GM18507 (cell line): ENCODE results near the gene BBIP1.

Source experiments
- DNase-seq: peaks from one replicate; pipeline ENCODE4 v3.0.0; 2011; ENCODE audit warnings: low read depth; ENCODE audit not compliant: insufficient read length; ENCODE audit errors: extremely low spot score
- FAIRE-seq: peaks from 2 replicates; lab custom pipeline; 2011; peaks lifted over from hg19 to GRCh38; lab: Jason Lieb, UNC

BBIP1 gene, protein sequence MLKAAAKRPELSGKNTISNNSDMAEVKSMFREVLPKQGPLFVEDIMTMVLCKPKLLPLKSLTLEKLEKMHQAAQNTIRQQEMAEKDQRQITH

DNA sequence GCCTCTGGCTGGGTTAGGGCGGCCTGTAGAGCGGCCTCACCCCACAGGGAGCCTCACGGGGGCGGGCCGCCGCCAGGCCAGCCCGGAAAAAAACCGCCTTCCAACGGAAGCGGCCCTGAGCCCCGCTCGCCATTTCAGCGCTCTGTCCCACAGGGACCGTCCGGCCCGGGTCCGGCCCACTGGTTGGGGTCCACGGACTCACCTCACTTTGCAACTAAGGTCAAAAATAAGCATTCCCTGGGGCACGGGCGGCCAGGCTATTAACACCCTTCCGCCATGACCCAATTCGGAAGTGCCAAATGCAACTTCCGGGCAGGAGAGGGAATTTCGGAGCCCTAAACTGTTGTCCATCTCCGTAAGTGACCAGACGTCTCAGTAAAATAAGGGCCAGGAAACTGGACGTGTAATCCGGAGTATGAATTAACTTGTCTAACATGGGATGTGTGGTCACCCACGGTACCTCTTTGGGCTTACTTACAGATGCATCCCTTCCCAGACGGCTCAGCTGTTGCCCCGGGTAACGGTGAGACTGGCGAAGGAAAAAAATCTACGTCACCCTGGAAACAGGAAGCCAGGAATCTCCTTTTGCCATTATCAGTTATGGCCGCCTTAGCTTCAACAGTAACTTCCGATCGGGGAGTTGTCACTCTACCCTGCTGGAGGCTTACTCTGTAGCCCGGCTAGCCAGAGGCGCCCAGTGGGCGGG, at the start of gene BBIP1:
Gene BBIP1 (minus strand): TSS at position 538 of the 706 bp plus-strand sequence. CDS start 1,023 bp downstream, outside the sequence.
- DNase-seq, result peak; percentile 72
- peak; percentile 99 for FAIRE-seq

DNA sequence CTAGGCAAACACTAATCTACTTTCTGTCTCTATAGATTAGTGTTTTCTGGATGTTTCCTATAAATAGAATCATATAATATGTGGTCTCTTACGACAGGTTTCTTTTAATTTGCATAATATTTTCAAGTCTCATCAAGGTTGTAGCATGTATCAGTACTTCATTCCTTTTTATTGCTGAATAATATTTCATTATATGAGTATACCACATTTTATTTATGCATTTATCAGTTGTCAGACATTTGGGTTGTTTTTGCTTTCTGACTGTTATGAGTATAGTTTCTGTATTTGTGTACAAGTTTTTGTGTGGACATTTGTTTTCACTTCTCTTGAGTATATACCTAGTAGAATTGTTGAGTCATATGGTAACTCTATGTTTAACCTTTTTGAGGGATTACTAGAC, 48.7 kb upstream of the BBIP1 start:
- peak; percentile 60 for FAIRE-seq
- DNase-seq, result no peak

DNA sequence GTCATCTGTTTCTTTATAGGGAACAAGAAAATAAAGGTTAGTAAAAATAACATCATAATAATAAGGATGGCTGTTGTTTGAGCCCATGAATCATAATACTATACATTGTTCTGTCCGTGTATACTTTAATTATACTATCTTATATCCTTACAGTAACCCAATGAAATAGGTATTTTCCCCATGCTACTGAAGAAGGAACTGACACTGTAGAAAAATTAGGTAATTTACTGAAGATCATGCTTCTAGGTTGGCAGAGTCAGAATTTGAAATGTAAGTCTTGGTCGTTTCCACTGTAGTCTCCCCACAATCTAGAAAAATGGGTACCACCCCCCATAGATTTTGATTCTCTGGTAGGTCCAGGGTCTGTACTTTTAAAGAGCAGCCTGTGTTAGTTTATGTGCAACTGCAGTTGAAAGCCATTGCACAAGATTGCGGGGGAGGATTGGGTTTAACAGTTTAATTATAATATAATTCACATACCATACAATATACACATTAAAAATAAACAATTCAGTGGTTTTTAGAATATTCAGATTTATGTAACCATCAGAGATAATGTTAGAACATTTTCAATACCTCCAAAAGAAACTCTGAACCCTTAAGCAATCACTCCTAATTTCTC, 48.1 kb upstream of the BBIP1 start:
- FAIRE-seq (peak; percentile 33), DNase-seq (no peak)

DNA sequence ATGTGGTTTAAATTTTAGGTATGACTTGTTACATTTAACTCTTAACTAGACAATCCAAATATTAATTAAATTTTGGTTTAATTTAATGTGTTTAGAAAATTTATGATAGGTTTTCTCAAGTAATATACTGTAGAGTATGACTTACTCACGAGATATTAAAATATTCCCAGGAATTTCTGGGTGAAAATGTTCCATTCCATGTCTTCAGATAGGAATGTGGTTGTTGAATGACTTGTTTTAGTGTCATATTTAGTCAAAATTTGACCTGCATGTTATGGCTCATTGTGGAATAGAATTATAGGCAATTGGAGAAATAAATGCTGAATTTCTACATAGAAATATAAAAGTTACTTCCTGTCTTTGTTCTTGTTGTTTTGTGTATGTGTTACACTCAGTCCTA, 47.2 kb upstream of the BBIP1 start:
- FAIRE-seq, result no peak
- no peak for DNase-seq

DNA sequence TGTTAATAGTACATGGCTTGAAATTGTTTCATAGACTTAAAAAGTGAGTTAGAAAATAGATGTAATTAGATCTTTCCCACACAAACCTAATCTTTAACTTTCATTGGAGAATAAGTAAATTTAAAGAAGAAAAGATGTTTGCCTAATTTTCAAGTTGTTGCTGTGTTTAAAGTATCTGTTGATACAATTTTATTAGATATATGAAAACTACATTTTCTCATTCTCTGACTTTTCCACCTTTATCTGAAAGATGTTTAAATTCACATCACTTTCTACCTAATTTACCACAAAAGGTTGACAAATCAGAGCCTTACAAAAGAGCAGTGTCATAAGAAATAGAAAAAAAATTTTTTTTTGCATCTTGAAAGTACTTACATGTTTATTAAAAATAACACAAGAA, 46.2 kb upstream of the BBIP1 start:
- FAIRE-seq, result no peak
- no peak for DNase-seq

DNA sequence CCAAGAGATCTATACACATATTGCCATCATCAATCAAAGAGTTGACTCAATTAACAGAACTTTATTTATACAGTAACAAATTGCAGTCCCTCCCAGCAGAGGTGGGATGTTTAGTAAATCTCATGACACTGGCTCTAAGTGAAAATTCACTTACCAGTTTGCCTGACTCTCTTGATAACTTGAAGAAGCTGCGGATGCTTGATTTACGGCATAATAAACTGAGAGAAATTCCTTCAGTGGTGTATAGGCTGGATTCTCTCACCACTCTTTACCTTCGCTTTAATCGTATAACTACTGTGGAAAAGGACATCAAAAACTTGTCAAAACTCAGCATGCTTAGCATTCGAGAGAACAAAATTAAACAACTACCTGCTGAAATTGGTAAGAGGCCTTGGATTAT, 45.7 kb upstream of the BBIP1 start:
- FAIRE-seq (no peak), DNase-seq (no peak)

DNA sequence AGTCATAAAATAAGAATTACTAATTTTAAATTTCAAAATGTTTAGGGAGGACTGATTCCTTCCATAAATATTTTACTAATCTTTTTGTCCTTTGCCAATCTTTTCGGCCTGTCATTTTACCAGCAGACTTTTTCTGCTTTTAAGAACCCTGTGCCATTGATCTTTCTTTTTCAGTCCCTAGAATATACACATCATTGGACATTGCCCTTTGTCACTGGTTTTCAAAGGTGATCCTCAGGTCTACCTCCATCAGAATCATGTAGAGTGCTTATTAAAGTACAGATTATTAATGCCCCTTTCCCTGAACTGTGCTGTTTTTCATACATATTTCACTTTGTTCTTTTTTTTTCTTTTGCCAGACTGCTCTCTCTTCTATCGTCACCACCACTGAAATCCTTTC, 44.2 kb upstream of the BBIP1 start:
- FAIRE-seq (no peak), DNase-seq (no peak)

DNA sequence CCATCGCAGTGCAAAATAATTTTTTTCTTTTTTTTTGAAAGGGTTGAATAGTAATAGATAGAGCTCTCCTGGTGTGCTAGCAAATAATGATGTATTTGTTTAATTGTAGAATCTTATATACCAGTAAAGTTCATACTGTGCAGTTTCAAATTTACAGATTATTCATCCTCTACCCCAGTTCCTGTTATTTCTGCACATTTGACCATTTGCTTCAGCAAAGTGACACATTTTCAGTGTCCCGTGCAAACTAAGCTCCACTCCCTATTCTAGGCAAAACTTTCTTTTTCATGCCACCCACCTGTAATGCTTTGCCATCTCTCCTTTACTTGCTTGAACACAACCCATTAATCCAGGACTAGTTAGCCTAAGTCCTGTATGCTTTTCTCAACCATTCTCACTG, 43.5 kb upstream of the BBIP1 start:
- DNase-seq (no peak), FAIRE-seq (peak; percentile 71)

DNA sequence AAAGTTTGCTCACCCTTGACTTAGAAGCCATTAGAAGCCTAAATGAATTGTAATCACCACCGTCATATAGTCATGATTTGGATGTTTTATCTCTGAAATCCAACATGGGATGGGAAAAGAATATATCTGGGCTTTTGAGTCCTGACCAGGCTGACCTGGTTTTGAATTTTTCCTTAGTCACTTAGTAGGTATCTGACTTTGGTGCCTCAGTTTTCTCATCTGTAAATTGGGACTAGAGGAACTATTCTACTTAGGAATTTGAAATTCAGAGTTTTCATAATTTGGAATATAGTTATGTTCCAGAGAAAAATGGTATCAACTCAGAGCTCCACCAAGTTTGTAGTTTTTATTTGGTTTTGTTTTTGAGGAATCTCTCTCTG, 41.3 kb upstream of the BBIP1 start:
- no peak for FAIRE-seq
- DNase-seq, result no peak

DNA sequence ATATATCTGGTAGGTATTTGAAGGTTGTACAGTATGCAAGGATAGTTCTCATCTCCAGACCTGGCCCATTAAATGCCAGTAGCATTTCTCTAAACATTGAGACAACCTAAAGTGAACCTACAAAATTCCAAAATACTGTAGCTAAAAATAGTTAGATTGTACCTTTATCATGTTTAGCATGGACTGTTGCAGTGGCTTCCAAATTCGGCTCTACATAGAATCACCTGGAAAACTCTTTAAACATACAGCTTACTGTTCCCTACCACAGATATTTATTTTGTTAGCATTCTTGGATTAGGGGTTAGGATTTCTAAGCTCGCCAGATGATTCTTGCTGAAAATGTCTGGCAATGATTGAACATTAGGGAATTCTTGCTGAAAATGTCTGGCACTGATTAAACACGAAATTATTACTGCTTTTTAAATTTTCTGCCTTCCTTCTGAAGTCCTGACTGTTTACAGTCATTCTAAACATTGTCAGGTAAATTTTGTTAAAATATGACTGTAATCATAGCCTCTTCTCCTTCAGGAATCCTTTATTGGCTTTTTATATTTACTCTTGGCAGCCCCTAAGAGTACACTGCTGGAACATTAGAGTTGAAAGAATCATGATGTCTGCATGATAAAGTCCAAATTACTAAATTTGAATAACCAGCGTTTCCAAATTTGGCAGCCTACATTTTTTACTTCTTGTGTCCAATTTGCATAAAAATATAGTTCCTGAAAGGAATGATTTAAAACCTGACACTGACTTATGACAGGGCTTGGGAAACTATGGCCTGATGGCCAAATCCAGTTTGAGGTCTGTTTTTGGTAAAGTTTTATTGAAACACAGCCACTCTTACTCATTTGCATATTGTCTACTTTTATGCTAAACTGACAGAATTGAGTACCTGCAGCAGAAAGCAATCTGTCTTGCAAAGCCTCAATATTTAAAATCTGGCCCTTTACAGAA, 40.7 kb upstream of the BBIP1 start:
- DNase-seq (no peak), FAIRE-seq (no peak)

DNA sequence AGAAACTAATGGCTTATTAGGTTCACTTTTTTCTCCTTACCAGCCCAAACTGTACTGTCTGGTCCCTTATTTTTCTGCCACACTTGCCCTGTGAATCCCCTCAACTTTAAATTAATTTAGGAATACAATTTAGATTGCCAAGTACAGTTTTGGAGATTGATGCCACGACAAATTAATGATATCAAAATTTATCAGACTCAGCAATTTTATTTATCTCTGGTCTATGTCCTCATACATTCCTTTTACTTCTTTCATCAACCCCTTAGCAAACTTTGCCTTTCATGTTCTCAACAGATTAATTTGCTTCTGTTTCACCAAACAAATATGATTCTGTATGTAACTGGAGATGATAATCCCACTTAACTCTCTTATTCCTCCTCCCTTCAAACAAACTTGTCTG, 38.6 kb upstream of the BBIP1 start:
- FAIRE-seq (no peak), DNase-seq (no peak)

DNA sequence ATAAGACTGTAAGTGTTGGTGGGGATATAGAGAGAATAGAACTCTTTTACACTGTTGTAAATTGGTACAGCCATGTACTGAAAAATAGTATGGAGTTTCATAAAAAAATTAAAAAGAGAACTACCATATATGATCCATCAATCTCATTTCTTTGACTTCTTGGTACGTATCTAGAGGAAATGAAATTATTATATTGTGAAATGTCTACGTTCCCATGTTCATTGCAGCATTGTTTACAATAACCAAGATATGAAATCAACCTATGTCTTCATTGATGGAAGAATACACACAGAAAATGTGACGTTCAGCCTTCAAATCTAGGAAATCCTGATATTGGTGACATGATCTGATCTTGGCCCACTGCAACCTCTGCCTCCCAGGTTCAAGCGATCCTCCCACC, 32.4 kb upstream of the BBIP1 start:
- no peak for FAIRE-seq
- no peak for DNase-seq

DNA sequence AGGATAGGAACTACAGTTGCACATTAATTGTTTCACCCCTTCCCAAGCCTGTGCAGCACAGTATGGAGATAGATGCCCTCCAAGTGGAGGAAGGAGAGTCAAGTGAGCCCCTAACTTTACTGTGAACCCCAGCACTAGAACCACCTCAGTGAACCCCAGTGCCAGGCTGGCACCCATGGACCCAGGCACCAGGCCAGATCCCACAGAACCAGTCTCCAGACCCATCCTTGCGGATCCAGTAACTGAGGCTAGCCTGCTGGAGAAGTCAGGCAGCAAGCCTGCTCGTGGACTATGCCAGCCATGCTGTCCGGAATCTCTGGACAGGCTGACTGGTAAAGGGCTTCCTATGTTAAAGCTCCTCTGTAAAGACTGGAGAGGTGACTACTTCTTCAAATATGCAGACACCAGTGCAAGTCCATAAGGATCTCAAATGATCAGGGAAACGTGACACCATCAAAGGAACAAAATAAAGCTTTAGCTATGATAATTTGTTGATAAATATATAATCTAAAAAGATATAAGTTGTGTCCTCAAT, 28.1 kb upstream of the BBIP1 start:
- FAIRE-seq (no peak), DNase-seq (no peak)

DNA sequence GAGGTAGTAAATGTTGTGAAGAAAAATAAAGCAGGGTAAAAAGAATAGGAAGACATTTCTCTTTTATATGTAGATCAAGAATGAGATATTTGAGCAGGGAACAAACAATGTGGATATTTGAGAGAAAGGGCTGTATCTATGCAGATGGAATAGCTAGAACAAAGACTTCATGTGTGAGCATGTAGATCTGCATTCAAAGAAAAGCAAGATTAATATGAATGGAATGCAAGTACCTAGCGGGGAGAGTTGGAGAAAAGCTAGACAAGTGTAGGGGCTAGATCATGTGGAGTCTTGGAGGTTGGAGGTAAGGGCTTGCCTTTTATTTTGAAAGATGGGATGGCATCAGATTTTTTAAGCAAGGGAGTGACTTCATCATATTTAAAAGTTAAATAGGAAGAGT, 27.5 kb upstream of the BBIP1 start:
- no peak for DNase-seq
- no peak for FAIRE-seq

DNA sequence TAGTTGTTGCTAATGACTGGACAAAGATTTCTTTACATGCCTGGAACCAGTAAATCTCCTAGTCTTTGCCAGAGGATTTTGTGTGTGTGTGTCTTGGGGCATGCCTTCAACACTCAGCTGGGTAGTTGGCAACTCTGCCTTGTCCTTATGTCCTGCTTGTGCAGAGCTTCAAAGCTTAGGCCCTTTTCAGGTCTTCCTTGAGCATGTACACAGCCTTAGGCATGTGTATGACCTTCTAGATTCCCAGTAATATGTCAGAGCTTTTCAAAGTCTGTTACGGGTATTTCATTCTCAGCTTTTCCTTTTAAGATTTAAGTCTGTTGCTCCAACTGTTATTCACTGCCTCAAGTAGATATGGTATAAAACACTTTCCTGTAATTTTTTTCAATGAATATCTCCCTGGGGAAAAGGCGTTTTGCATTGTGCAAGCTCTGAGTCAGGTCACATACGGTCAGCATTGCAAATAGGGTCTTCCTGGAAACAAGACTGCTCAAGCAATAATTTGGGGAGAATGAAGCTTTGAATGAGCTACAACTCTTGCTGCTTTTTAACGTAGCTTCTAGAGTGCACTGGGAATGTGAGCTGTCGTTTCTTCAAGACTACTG, 25.9 kb upstream of the BBIP1 start:
- FAIRE-seq, result no peak

DNA sequence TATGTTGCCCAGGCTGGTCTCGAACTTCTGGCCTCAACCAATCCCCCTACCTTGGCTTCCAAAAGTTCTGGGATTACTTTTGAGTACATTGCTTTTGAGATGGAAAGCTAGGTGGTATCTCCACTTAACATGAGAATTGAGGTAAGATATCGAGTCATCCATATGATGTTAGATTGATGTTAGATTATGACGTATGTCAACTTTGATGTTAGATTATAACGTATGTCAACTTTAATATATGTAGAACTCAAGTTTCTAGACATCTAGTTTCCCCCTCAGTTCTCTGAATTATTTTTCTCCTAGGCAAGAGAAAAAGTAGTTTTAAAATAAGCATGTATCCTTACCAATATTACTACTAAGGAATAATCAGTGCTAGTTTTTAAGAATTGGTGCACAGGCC, 20.4 kb upstream of the BBIP1 start:
- DNase-seq (no peak), FAIRE-seq (peak; percentile 51)

More for the DNA sequence above, 25.9 kb upstream of the BBIP1 start:
- DNase-seq, result no peak

DNA sequence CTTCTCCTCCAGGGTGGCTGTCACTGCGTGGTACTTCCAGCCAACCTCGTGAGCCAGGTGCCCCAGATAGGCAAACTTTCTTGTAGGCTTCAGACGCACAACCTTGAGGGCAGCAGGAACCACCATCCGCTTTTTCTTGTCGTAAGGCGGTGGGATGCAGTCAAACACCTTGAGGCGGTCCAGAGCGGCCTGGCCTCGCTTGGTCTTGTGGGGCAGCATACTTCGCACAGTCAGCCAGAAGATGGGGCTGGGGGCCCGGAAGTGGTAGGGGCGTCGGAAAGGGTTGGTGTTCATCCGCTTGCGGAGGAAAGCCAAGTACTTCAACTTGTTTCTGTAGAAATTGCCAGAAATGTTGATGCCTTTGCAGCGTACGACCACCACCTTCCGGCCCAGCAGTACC, 17.8 kb upstream of the BBIP1 start:
- FAIRE-seq (no peak), DNase-seq (no peak)

DNA sequence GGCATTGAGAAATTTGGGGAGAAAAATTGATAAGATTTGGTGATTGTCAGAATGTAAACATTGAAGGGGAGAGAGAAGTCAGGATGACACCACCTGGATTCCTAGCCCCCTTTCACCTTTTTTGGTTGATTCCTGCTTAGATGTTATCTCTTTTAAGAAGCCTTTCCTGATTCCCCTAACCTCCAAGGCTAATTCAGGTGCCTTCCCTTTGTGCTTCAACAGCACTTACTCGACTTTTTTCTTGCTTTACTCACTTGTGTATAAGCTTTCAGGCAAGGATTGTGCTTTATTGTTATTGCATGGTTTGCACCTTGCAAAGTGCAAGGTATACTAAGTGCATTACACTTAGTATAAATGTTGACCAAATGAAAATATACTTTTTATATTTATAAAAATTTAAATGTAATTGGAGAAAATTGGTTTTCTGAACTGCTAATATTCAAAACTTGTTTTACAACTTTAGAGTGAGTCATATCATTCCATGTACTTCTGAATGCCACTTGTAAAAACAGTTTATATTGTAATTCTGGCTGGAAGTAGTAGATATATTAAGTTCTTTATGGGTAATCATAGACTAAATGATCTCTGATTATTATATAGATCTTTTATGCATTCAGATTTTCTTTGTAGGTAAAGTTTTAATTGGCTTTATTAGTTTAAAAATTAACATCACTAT, 13.7 kb upstream of the BBIP1 start:
- no peak for DNase-seq

DNA sequence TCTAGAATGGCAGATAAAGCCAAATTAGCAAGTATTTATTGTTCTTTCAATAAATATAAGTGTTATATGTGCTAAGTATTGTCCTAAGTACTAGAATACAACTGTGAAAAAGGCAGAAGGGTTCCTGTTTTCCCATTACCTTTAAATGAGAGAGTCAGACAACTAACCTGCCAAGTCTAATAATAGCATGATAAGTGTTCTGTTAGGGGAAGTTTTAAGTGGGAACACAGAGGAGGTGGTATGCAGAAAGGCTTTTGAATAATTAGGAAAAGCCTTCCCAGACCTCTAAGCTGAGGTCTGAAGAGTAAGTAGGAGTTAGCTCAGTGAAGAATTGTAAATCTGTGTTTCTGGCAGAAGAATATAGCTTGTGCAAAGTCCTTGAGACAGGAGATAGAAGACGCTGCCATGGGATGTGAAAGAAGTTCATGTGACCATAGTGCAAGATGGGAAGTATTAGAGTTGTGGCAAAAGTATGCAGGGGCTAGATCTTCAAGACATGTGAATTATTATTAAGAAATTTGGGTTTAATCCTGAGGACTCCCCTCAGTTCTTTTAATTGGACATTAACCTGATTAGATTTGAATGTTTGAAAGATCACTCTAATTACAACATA, 12.9 kb upstream of the BBIP1 start:
- FAIRE-seq, result no peak
- DNase-seq, result no peak

More for the DNA sequence above, 13.7 kb upstream of the BBIP1 start:
- FAIRE-seq, result no peak
